ENCODE data around the gene TEPSIN. TPM values are rescaled to one million over a fixed set of nuclear protein-coding genes. Genes with fewer than 3 reads are reported as not detected.

The TEPSIN gene
- total RNA-seq, 1 experiment from 2014 or later = 38.8 TPM

DNA sequence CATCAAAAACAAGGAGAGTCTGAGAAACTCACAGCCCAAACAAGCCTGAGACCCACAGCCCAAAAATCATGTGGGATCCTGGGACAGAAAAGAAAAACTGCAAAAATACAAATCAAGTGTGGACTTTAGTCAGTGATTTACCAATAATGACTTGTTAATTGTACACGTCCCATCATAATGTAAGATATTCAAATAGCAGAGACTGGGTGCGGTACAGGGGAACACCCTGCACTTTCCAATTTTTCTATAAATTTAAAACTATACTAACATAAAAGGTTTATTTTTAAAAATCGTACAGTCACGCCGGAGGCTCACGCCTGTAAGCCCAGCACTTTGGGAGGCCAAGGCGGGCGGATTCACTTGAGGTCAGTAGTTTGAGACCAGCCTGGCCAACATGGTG lies 24.9 kb downstream of the TEPSIN start:
- Histone ChIP-seq H2BK12ac (ENCODE audit: insufficient read length, low read depth, low read length) (no peak overlapping the region), H3K14ac (ENCODE audit: insufficient read depth, low read length) (no peak overlapping the region), H3K79me1 (ENCODE audit: insufficient read depth, low read depth, low read length, poor library complexity, severe bottlenecking) (no peaks in the 10 kb centered on the region), H3K9me3 (ENCODE audit: control insufficient read depth, low read depth, low read length) (no peaks in the 10 kb centered on the region), H2BK120ac (ENCODE audit: low read depth, low read length, poor library complexity, severe bottlenecking) (no peak overlapping the region), H3K9ac (ENCODE audit: extremely low read depth, insufficient read length, low read length) (no peak overlapping the region), H3K4me2 (ENCODE audit: insufficient read depth, insufficient read length, low read length) (no peak overlapping the region), H3K79me2 (ENCODE audit: insufficient read depth, low read length) (no peaks in the 10 kb centered on the region; the same call in 1 of the 2 replicates), H4K5ac (ENCODE audit: insufficient read length, low read depth, low read length) (no peak overlapping the region), H3K4ac (ENCODE audit: low read depth, low read length) (no peak overlapping the region), H4K8ac (replicated peaks; ENCODE audit: insufficient read length, low read depth, low read length) (no peak overlapping the region), H2AFZ (ENCODE audit: low read length) (no peak overlapping the region), H3K23ac (ENCODE audit: insufficient read length, low read depth, low read length) (no peak overlapping the region), H2BK15ac (ENCODE audit: low read depth, low read length) (no peak overlapping the region), H2BK20ac (ENCODE audit: low read depth, low read length, poor library complexity, severe bottlenecking) (no peak overlapping the region), H3T11ph (ENCODE audit: low read length) (no peak overlapping the region), H2AK5ac (ENCODE audit: insufficient read length, low read length) (no peak overlapping the region), H3K27ac (ENCODE audit: insufficient read length, low read depth, low read length) (no peak overlapping the region), H3K56ac (ENCODE audit: insufficient read length, low read depth, low read length) (no peak overlapping the region), H4K91ac (ENCODE audit: insufficient read length, low read depth, low read length) (no peak overlapping the region), H3K23me2 (ENCODE audit: insufficient read length, low read depth, low read length, poor library complexity, severe bottlenecking) (no peaks in the 10 kb centered on the region), H3K4me1 (ENCODE audit: insufficient read depth, low read length) (no peaks in the 10 kb centered on the region), H4K20me1 (ENCODE audit: control insufficient read depth, insufficient read depth, insufficient read length) (no peaks in the 10 kb centered on the region), H3K18ac (ENCODE audit: insufficient read length, low read depth, low read length) (no peak overlapping the region), H2BK5ac (ENCODE audit: insufficient read length, low read length) (no peak overlapping the region), H3K27me3 (ENCODE audit: insufficient read depth, low read length) (no peaks in the 10 kb centered on the region)
- H3K27me3 Mint-ChIP-seq (ENCODE audit: low read depth) = no peaks in the 10 kb centered on the region
- no peaks in the 10 kb centered on the region for H3K9me3 Mint-ChIP-seq
- WGBS (ENCODE audit: extremely low coverage, insufficient read length, low lambda C conversion rate) = no CpG with 5 or more reads among the region's 8 CpGs
- no peak overlapping the region for H3K27ac Mint-ChIP-seq
- H3K4me3 Mint-ChIP-seq = no peak overlapping the region
- no peak for DNase-seq
- H3K36me3 Mint-ChIP-seq (ENCODE audit: insufficient read depth in 1 of 3, low read depth in 3 of 3) = peaks cover 4 to 15% (median 13%) of the 10 kb centered on the region in 3 experiments; a peak in 6 of 7 replicates
- TF ChIP-seq, protein P1, sequence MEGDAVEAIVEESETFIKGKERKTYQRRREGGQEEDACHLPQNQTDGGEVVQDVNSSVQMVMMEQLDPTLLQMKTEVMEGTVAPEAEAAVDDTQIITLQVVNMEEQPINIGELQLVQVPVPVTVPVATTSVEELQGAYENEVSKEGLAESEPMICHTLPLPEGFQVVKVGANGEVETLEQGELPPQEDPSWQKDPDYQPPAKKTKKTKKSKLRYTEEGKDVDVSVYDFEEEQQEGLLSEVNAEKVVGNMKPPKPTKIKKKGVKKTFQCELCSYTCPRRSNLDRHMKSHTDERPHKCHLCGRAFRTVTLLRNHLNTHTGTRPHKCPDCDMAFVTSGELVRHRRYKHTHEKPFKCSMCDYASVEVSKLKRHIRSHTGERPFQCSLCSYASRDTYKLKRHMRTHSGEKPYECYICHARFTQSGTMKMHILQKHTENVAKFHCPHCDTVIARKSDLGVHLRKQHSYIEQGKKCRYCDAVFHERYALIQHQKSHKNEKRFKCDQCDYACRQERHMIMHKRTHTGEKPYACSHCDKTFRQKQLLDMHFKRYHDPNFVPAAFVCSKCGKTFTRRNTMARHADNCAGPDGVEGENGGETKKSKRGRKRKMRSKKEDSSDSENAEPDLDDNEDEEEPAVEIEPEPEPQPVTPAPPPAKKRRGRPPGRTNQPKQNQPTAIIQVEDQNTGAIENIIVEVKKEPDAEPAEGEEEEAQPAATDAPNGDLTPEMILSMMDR (conservative IDR thresholded peaks at IDR 0.05) = no peak
- H3K4me1 Mint-ChIP-seq = peaks cover 3 to 4% of the 10 kb centered on the region in 2 experiments; a peak in 1 of 4 replicates
